HepG2 (cell line): ENCODE results near the gene VWA7. TPM values are rescaled to one million over a fixed set of nuclear protein-coding genes. Genes with fewer than 3 reads are reported as not detected.

ENCODE experiments used
- BCL6 ChIP-seq: IDR thresholded peaks from 2 replicates; pipeline ENCODE4 v1.6.1; 2016; ENCODE audit warnings: missing genetic modification reagents, missing compliant biosample characterization
- CBFB ChIP-seq: sonication (generic); formaldehyde crosslinking; IDR thresholded peaks from 2 replicates; pipeline ENCODE4 v1.4.0; 2020; ENCODE audit warnings: missing genetic modification reagents
- DMAP1 ChIP-seq: IDR thresholded peaks from 2 replicates; pipeline ENCODE4 v1.6.1; 2016
- HOXA5 ChIP-seq: sonication (generic); formaldehyde crosslinking; IDR thresholded peaks from 2 replicates; pipeline ENCODE4 v1.4.0; 2020; ENCODE audit warnings: missing genetic modification reagents
- ISL2 ChIP-seq: sonication (generic); formaldehyde crosslinking; IDR thresholded peaks from 2 replicates; pipeline ENCODE4 v1.5.0; 2020; ENCODE audit warnings: missing genetic modification reagents
- MAZ ChIP-seq, 2 experiments: sonication (generic) in 1 of 2; formaldehyde crosslinking in 1 of 2; IDR thresholded peaks; 2 replicates each; pipeline versions ENCODE4 v1.5.0 to v1.6.1; 2012 to 2020; ENCODE audit warnings: low read depth in 2 of 2, mild to moderate bottlenecking in 2 of 2, borderline replicate concordance in 1 of 2, improper control_type of control experiment in 1 of 2, low read length in 1 of 2, missing genetic modification reagents in 1 of 2, moderate library complexity in 1 of 2
- MED1 ChIP-seq: sonication (generic); formaldehyde crosslinking; IDR thresholded peaks from 2 replicates; pipeline ENCODE4 v1.4.0; 2020; ENCODE audit warnings: missing genetic modification reagents
- MIXL1 ChIP-seq: IDR thresholded peaks from 2 replicates; pipeline ENCODE4 v1.6.1; 2016
- MXD3 ChIP-seq: IDR thresholded peaks from 2 replicates; pipeline ENCODE4 v1.6.1; 2016; ENCODE audit warnings: mild to moderate bottlenecking, missing biosample characterization, missing genetic modification reagents
- NFIB ChIP-seq: sonication (generic); formaldehyde crosslinking; IDR thresholded peaks from 2 replicates; pipeline ENCODE4 v1.9.0; 2021; ENCODE audit warnings: missing genetic modification reagents, mild to moderate bottlenecking, borderline replicate concordance
- NFYB ChIP-seq: sonication (generic); formaldehyde crosslinking; IDR thresholded peaks from 2 replicates; pipeline ENCODE4 v1.4.0; 2020; ENCODE audit warnings: missing genetic modification reagents
- RXRB ChIP-seq: IDR thresholded peaks from 2 replicates; pipeline ENCODE4 v1.6.1; 2016; ENCODE audit warnings: borderline replicate concordance, missing genetic modification reagents, missing compliant biosample characterization
- SP4 ChIP-seq: sonication (generic); formaldehyde crosslinking; IDR thresholded peaks from 2 replicates; pipeline ENCODE4 v1.8.1; 2023; ENCODE audit warnings: mild to moderate bottlenecking, missing genetic modification reagents
- SPEN ChIP-seq: sonication (generic); formaldehyde crosslinking; IDR thresholded peaks from 2 replicates; pipeline ENCODE4 v1.5.1; 2020; ENCODE audit warnings: low read depth, mild to moderate bottlenecking, missing genetic modification reagents
- TBL1XR1 ChIP-seq: fragments of 150-350 bp; IDR thresholded peaks from 2 replicates; pipeline ENCODE4 v1.6.1; 2014; ENCODE audit warnings: borderline replicate concordance, low read length; ENCODE audit not compliant: partially characterized antibody
- UBTF ChIP-seq: sonication (generic); formaldehyde crosslinking; IDR thresholded peaks from 2 replicates; pipeline ENCODE4 v1.4.0; 2020; ENCODE audit warnings: mild to moderate bottlenecking, missing genetic modification reagents
- YY1 ChIP-seq: IDR thresholded peaks from 2 replicates; pipeline ENCODE4 v1.6.1; 2011; ENCODE audit warnings: low read length, low read depth, moderate library complexity, mild to moderate bottlenecking; ENCODE audit not compliant: insufficient read depth, insufficient replicate concordance
- ZNF101 ChIP-seq: sonication (generic); formaldehyde crosslinking; IDR thresholded peaks from 2 replicates; pipeline ENCODE4 v1.4.0; 2020; ENCODE audit warnings: mild to moderate bottlenecking, low read depth, missing genetic modification reagents, borderline replicate concordance
- ZNF260 ChIP-seq: sonication (generic); formaldehyde crosslinking; IDR thresholded peaks from 2 replicates; pipeline ENCODE4 v1.4.0; 2020; ENCODE audit warnings: missing genetic modification reagents, low read depth, mild to moderate bottlenecking, borderline replicate concordance
- ZNF572 ChIP-seq: sonication (generic); formaldehyde crosslinking; IDR thresholded peaks from 2 replicates; pipeline ENCODE4 v1.5.1; 2020; ENCODE audit warnings: mild to moderate bottlenecking, missing genetic modification reagents
- ZNF792 ChIP-seq: IDR thresholded peaks from 2 replicates; pipeline ENCODE4 v1.6.1; 2016
- ZNF879 ChIP-seq: sonication (generic); formaldehyde crosslinking; IDR thresholded peaks from 2 replicates; pipeline ENCODE4 v1.8.1; 2023; ENCODE audit warnings: missing genetic modification reagents
- ZNF883 ChIP-seq: sonication (generic); formaldehyde crosslinking; IDR thresholded peaks from 2 replicates; pipeline ENCODE4 v1.5.1; 2020; ENCODE audit warnings: mild to moderate bottlenecking, missing genetic modification reagents; ENCODE audit errors: not compliant biosample characterization
- polyA plus RNA-seq, 8 experiments: library from polyadenylated mRNA; depleted of rRNA in 3 of 8; stranded (reverse) in 7 of 8; unstranded in 1 of 8; fragments of >200 nt; fragmentation: Illumina TruSeq in 4 of 8; extraction: Trizol in 4 of 8; gene quantifications; 2 replicates each; pipeline versions ENCODE4 v1.2.1 to v1.2.3, GENCODE V29; 2011 to 2016; ENCODE audit warnings: low read depth in 4 of 8, missing spikeins in 1 of 8, mixed read lengths in 1 of 8; ENCODE audit not compliant: insufficient read depth in 1 of 8
- total RNA-seq, 5 experiments: library from RNA; depleted of rRNA; stranded (reverse); fragments of >200 nt; fragmentation: Illumina TruSeq; extraction: Trizol; gene quantifications; 2 replicates each; pipeline ENCODE4 v1.2.3, GENCODE V29; 2016; ENCODE audit warnings: low read depth in 1 of 5
- TF ChIP-seq, protein P1 (sequence below): fragments of 450-650 bp; IDR thresholded peaks from 2 replicates; pipeline ENCODE4 v1.6.1; 2017; ENCODE audit warnings: mild to moderate bottlenecking
- TF ChIP-seq, protein P2 (sequence below): sonication (generic); formaldehyde crosslinking; IDR thresholded peaks from 2 replicates; pipeline ENCODE4 v1.8.0; 2022; ENCODE audit warnings: mild to moderate bottlenecking, missing genetic modification reagents, borderline replicate concordance

VWA7 gene
- total and polyA plus RNA-seq, 2 of the 13 experiments (the other 11 are each of a cell fraction or from before 2014, with no cell fraction given) = 0.86 to 3.3 TPM

GRCh38 chr6:31814677-31815024, 37.5 kb upstream of the VWA7 start (continued):
- TF ChIP-seq MXD3 (CRISPR knock-in tag) = 0 out of 2 replicates have a peak, but pooled peaks have one; percentile 28
- peak; percentile 56 for TF ChIP-seq YY1
- TF ChIP-seq ISL2 (CRISPR knock-in tag) = peak; percentile 51
- TF ChIP-seq UBTF (CRISPR knock-in tag) = peak; percentile 21; the same call in 1 of the 2 replicates
- peak; percentile 24 for TF ChIP-seq ZNF792 (CRISPR knock-in tag)
- no peak for TF ChIP-seq NFIB (CRISPR knock-in tag)
- 0 out of 2 replicates have a peak, but pooled peaks have one; percentile 46 for TF ChIP-seq DMAP1 (CRISPR knock-in tag)
- TF ChIP-seq ZNF883 (CRISPR knock-in tag) = no peak
- no peak for TF ChIP-seq SPEN (CRISPR knock-in tag)
- TF ChIP-seq CBFB (CRISPR knock-in tag) = no peak
- TF ChIP-seq, protein P1, sequence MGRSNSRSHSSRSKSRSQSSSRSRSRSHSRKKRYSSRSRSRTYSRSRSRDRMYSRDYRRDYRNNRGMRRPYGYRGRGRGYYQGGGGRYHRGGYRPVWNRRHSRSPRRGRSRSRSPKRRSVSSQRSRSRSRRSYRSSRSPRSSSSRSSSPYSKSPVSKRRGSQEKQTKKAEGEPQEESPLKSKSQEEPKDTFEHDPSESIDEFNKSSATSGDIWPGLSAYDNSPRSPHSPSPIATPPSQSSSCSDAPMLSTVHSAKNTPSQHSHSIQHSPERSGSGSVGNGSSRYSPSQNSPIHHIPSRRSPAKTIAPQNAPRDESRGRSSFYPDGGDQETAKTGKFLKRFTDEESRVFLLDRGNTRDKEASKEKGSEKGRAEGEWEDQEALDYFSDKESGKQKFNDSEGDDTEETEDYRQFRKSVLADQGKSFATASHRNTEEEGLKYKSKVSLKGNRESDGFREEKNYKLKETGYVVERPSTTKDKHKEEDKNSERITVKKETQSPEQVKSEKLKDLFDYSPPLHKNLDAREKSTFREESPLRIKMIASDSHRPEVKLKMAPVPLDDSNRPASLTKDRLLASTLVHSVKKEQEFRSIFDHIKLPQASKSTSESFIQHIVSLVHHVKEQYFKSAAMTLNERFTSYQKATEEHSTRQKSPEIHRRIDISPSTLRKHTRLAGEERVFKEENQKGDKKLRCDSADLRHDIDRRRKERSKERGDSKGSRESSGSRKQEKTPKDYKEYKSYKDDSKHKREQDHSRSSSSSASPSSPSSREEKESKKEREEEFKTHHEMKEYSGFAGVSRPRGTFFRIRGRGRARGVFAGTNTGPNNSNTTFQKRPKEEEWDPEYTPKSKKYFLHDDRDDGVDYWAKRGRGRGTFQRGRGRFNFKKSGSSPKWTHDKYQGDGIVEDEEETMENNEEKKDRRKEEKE = no peak
- TF ChIP-seq, protein P2, sequence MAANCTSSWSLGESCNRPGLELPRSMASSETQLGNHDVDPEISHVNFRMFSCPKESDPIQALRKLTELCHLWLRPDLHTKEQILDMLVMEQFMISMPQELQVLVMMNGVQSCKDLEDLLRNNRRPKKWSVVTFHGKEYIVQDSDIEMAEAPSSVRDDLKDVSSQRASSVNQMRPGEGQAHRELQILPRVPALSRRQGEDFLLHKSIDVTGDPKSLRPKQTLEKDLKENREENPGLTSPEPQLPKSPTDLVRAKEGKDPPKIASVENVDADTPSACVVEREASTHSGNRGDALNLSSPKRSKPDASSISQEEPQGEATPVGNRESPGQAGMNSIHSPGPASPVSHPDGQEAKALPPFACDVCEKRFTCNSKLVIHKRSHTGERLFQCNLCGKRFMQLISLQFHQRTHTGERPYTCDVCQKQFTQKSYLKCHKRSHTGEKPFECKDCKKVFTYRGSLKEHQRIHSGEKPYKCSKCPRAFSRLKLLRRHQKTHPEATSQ (CRISPR knock-in tag) = no peak
- TF ChIP-seq ZNF101 (CRISPR knock-in tag) = no peak
- no peak for TF ChIP-seq ZNF879 (CRISPR knock-in tag)
- TF ChIP-seq BCL6 (CRISPR knock-in tag) = peak; percentile 66
- no peak for TF ChIP-seq ZNF260 (CRISPR knock-in tag)
- 0 out of 2 replicates have a peak, but pooled peaks have one; percentile 28 for TF ChIP-seq MED1 (CRISPR knock-in tag)
- no peak for TF ChIP-seq TBL1XR1
- no peak for TF ChIP-seq ZNF572
- TF ChIP-seq HOXA5 (CRISPR knock-in tag) = 0 out of 2 replicates have a peak, but pooled peaks have one; percentile 13
- 0 out of 2 replicates have a peak, but pooled peaks have one; percentile 18 for TF ChIP-seq NFYB (CRISPR knock-in tag)
- TF ChIP-seq MIXL1 (CRISPR knock-in tag) = 0 out of 2 replicates have a peak, but pooled peaks have one; percentile 34
- TF ChIP-seq MAZ (IDR thresholded peaks at IDR 0.05; ENCODE audit: borderline replicate concordance, low read depth, low read length) = peak; percentile 67; the same call in 1 of the 2 replicates
- no peak for TF ChIP-seq MAZ (CRISPR knock-in tag; IDR thresholded peaks at IDR 0.05; ENCODE audit: low read depth)
- TF ChIP-seq RXRB (CRISPR knock-in tag) = peak; percentile 20; the same call in 1 of the 2 replicates
- 0 out of 2 replicates have a peak, but pooled peaks have one; percentile 11 for TF ChIP-seq SP4
